PC-3 (cell line): ENCODE data around the gene ATP5PD. TPM values are rescaled to one million over a fixed set of nuclear protein-coding genes. Genes with fewer than 3 reads are reported as not detected.

Experiments
- ATAC-seq: fragments of 200-7000 bp; cut with Tn5 transposase; 2 replicates; pipeline ENCODE4 v1.9.1; 2020; ENCODE audit warnings: mild to moderate bottlenecking, moderate library complexity
- BruUV-seq: library from RNA; stranded (reverse); fragments of 400-500 nt; replicated peaks from 2 replicates; lab custom pipeline; 2021; lab: Mats Ljungman, UMichigan
- CTCF ChIA-PET: fragments of 300-600 bp; sonication (Branson Sonifier 250); formaldehyde crosslinking; loops from one replicate; lab custom pipeline; 2022; ENCODE audit warnings: antibody characterized with exemption; lab: Charles Lee
- POLR2A ChIA-PET: fragments of 300-600 bp; sonication (Branson Sonifier 250); formaldehyde crosslinking; loops from one replicate; lab custom pipeline; 2022; ENCODE audit warnings: antibody characterized with exemption; ENCODE audit not compliant: unreplicated experiment; lab: Charles Lee
- DNase-seq: peaks from one replicate; pipeline ENCODE4 v3.0.0-alpha.2; 2015
- H2AFZ ChIP-seq: fragments of 300-600 bp; sonication (generic); 2 replicates; pipeline ENCODE4 v1.6.0; 2016; ENCODE audit warnings: antibody characterized with exemption, low read length
- H3F3A ChIP-seq: fragments of 300-600 bp; sonication (generic); one replicate; pipeline ENCODE4 v1.6.0; 2017; ENCODE audit warnings: antibody characterized with exemption, low read length, control low read depth, mild to moderate bottlenecking; ENCODE audit not compliant: unreplicated experiment
- H3K27ac ChIP-seq: fragments of 300-600 bp; sonication (generic); 2 replicates; pipeline ENCODE4 v1.5.1; 2016; ENCODE audit warnings: mild to moderate bottlenecking, low read length
- H3K27me3 ChIP-seq: fragments of 300-600 bp; sonication (generic); 2 replicates; pipeline ENCODE4 v1.6.1; 2016; ENCODE audit warnings: low read length, mixed read lengths
- H3K36me3 ChIP-seq: fragments of 300-600 bp; sonication (generic); 2 replicates; pipeline ENCODE4 v1.6.1; 2016; ENCODE audit warnings: low read depth, mixed run types, low read length, mixed read lengths
- H3K4me1 ChIP-seq: fragments of 300-600 bp; sonication (generic); 2 replicates; pipeline ENCODE4 v1.5.1; 2016; ENCODE audit warnings: low read length; ENCODE audit not compliant: insufficient read depth
- H3K4me2 ChIP-seq: fragments of 300-600 bp; sonication (generic); 2 replicates; pipeline ENCODE4 v1.6.0; 2016; ENCODE audit warnings: low read length
- H3K4me3 ChIP-seq: fragments of 300-600 bp; sonication (generic); 2 replicates; pipeline ENCODE4 v1.5.1; 2016; ENCODE audit warnings: mild to moderate bottlenecking, low read length, mixed read lengths
- H3K79me2 ChIP-seq: fragments of 300-600 bp; sonication (generic); 2 replicates; pipeline ENCODE4 v1.6.1; 2017; ENCODE audit warnings: low read length, mixed read lengths
- H3K9ac ChIP-seq: fragments of 300-600 bp; sonication (generic); 2 replicates; pipeline ENCODE4 v1.6.0; 2016; ENCODE audit warnings: mild to moderate bottlenecking, low read length
- H3K9me2 ChIP-seq: fragments of 300-600 bp; sonication (generic); replicated peaks from 2 replicates; pipeline ENCODE4 v1.6.1; 2016; ENCODE audit warnings: mixed run types, low read length, mixed read lengths
- H3K9me3 ChIP-seq: fragments of 300-600 bp; sonication (generic); 2 replicates; pipeline ENCODE4 v1.6.1; 2016; ENCODE audit warnings: low read length, mixed read lengths
- H4K20me1 ChIP-seq: fragments of 300-600 bp; sonication (generic); 2 replicates; pipeline ENCODE4 v1.6.1; 2016; ENCODE audit warnings: low read length, mixed read lengths
- EZH2 ChIP-seq: fragments of 300-600 bp; sonication (generic); IDR thresholded peaks from one replicate; pipeline ENCODE4 v1.6.1; 2017; ENCODE audit warnings: antibody characterized with exemption, mild to moderate bottlenecking, low read length; ENCODE audit not compliant: unreplicated experiment
- EZH2phosphoT487 ChIP-seq: fragments of 300-600 bp; sonication (generic); IDR thresholded peaks from 2 replicates; pipeline ENCODE4 v1.6.1; 2018; ENCODE audit warnings: mild to moderate bottlenecking, antibody characterized with exemption, low read length, borderline replicate concordance
- intact Hi-C: fragments of 100-400 bp; cut with micrococcal nuclease; formaldehyde crosslinking; loops from 2 replicates; pipeline ENCODE4 v1.9.0; 2023
- total RNA-seq: library from RNA; depleted of rRNA; stranded (reverse); fragments of >200 nt; gene quantifications from 2 replicates; pipeline ENCODE4 v1.2.3, GENCODE V29; 2014
- TF ChIP-seq, protein P1 (sequence below): fragments of 300-600 bp; sonication (generic); conservative IDR thresholded peaks from 2 replicates; pipeline ENCODE4 v1.5.1; 2017; ENCODE audit warnings: antibody characterized with exemption, low read depth, mild to moderate bottlenecking, low read length

The ATP5PD gene
- total RNA-seq, 1 experiment from 2014 or later: 361 TPM

DNA sequence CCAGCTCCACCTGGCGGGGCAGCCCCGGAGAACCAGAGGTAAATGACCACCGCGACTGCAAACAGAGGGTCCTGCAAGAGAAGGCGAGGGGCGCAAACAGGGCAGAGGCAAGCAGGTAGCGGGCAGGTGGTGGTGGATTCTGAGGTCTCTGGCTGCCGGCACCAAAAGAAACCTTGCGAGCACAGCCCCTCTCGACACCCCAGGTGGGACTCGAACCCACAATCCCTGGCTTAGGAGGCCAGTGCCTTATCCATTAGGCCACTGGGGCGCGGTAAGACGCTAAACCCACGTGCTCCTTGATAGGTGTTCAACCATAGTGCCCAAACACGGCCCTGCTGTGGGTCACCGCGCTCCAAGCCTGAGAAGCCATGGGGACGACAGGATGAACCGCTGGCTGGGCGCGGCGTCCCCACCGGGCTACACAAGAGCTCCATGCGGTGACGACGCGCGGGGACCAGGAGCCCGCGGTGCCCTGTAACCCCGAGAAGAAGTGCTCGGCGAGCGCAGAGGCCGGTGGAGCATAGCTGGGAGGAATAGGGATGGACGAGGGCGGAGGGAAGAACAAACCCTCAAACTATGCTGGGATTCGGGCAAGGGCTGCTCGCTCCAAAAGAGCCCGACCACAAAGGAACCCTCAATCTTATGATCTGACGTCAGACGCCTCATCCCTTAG is 12.4 kb downstream of the ATP5PD start:
- H3F3A ChIP-seq: peaks cover 11% of the 10 kb centered on the region
- intact Hi-C loops: loop anchor here (2.0 to 10.0 kb wide), 3 partner anchors 48 to 170 kb away; partner anchors contain the start of genes CDR2L, HID1 and NUP85
- BruUV-seq: no TSS peak
- no peaks in the 10 kb centered on the region for H3K9me3 ChIP-seq
- H3K36me3 ChIP-seq: peaks cover 8% of the 10 kb centered on the region; the same call in 1 of the 2 replicates
- H3K27ac ChIP-seq: peak overlapping the region; percentile 87
- POLR2A ChIA-PET: interaction anchor here (0.6 to 1.1 kb wide), 5 partner anchors 21 to 62 kb away, joined by 3 to 42 read pairs (median 3); no protein-coding TSS in a partner anchor
- peak overlapping the region; percentile 88 for H2AFZ ChIP-seq
- H3K4me1 ChIP-seq: peaks cover 36% of the 10 kb centered on the region
- no peaks in the 10 kb centered on the region for H3K27me3 ChIP-seq
- no peaks in the 10 kb centered on the region for H3K9me2 ChIP-seq
- peak overlapping the region; percentile 93 for H3K9ac ChIP-seq
- ATAC-seq (peak; percentile 33), DNase-seq (peak; percentile 99)
- no peaks in the 10 kb centered on the region for H3K79me2 ChIP-seq
- CTCF ChIA-PET: interaction anchor here (0.6 to 1.2 kb wide), 4 partner anchors 10 to 393 kb away, joined by 3 to 6 read pairs (median 4); partner anchors contain the start of genes ATP5PD and KCTD2
- H3K4me3 ChIP-seq: peak overlapping the region; percentile 77
- H3K4me2 ChIP-seq: peak overlapping the region; percentile 87
- TF ChIP-seq, protein P1, sequence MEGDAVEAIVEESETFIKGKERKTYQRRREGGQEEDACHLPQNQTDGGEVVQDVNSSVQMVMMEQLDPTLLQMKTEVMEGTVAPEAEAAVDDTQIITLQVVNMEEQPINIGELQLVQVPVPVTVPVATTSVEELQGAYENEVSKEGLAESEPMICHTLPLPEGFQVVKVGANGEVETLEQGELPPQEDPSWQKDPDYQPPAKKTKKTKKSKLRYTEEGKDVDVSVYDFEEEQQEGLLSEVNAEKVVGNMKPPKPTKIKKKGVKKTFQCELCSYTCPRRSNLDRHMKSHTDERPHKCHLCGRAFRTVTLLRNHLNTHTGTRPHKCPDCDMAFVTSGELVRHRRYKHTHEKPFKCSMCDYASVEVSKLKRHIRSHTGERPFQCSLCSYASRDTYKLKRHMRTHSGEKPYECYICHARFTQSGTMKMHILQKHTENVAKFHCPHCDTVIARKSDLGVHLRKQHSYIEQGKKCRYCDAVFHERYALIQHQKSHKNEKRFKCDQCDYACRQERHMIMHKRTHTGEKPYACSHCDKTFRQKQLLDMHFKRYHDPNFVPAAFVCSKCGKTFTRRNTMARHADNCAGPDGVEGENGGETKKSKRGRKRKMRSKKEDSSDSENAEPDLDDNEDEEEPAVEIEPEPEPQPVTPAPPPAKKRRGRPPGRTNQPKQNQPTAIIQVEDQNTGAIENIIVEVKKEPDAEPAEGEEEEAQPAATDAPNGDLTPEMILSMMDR: peak; percentile 3; the same call in 1 of the 2 replicates
- no peak for TF ChIP-seq EZH2
- TF ChIP-seq EZH2phosphoT487: no peak
- H4K20me1 ChIP-seq: no peaks in the 10 kb centered on the region

DNA sequence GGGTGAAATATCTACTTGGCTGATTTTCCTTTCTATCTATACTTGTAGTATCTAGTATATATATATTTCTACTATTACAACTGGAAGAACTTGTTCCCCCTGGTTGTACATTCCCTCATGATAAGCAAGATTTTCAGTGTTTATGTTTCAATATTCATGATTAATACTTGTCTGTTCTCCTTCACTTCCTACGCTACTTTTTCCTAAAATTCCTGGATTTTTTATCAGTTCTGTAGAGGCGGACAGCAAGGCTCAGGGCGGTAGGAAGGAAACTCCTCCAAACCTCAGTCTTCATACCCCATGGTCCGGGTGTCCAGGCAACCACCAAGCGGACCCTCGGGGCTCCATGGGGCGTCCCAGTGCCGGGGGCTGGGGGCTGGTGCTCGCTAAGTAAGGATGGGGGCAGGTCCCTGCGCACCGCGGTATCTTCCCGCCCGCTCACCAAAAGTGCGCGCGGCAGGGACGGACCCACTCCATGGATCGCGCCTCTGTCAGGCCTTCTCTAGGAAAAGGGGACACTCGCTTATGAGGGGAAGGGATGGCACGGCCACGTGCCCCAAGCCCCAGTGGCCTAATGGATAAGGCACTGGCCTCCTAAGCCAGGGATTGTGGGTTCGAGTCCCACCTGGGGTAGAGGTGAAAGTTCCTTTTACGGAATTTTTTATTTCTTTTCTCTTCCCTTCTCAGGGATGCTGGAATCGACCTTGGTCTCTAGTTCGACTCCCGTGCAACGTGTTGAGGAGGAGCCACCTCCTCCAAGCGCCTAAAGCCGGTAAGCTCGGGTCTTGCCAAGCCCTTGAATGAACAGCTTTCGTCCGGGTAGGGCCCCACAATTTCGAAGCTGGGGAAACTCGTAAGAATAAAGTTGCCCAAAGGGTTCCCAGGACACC is 13.2 kb downstream of the ATP5PD start:
- peak overlapping the region; percentile 77 for H3K4me3 ChIP-seq
- no peak for TF ChIP-seq EZH2
- no peak for TF ChIP-seq EZH2phosphoT487
- TF ChIP-seq, protein P1: 0 out of 2 replicates have a peak, but pooled peaks have one; percentile 35
- H3K4me2 ChIP-seq: peak overlapping the region; percentile 87
- intact Hi-C loops: loop anchor here (1.0 to 10.0 kb wide), 4 partner anchors 47 to 171 kb away; partner anchors contain the start of genes CDR2L, HID1 and NUP85
- H3K4me1 ChIP-seq: peaks cover 36% of the 10 kb centered on the region
- H3K27ac ChIP-seq: peak overlapping the region; percentile 87
- ATAC-seq (peak; percentile 38), DNase-seq (peak; percentile 100)
- CTCF ChIA-PET: no interaction called here
- no peaks in the 10 kb centered on the region for H3K79me2 ChIP-seq
- peak overlapping the region; percentile 91 for H2AFZ ChIP-seq
- peaks cover 11% of the 10 kb centered on the region for H3F3A ChIP-seq
- H4K20me1 ChIP-seq: no peaks in the 10 kb centered on the region
- H3K9ac ChIP-seq: peak overlapping the region; percentile 93
- H3K9me2 ChIP-seq: no peaks in the 10 kb centered on the region
- POLR2A ChIA-PET: no interaction called here
- H3K9me3 ChIP-seq: no peaks in the 10 kb centered on the region
- H3K36me3 ChIP-seq: peaks cover under 1% of the 10 kb centered on the region; the same call in 1 of the 2 replicates
- BruUV-seq: no TSS peak
- H3K27me3 ChIP-seq: no peaks in the 10 kb centered on the region
